GM04504 (cell line): ENCODE data around the gene IPO11.

Experiments
- DNase-seq: peaks from one replicate; pipeline ENCODE4 v3.0.0-alpha.2; 2012; ENCODE audit warnings: low read depth

IPO11 gene

DNA sequence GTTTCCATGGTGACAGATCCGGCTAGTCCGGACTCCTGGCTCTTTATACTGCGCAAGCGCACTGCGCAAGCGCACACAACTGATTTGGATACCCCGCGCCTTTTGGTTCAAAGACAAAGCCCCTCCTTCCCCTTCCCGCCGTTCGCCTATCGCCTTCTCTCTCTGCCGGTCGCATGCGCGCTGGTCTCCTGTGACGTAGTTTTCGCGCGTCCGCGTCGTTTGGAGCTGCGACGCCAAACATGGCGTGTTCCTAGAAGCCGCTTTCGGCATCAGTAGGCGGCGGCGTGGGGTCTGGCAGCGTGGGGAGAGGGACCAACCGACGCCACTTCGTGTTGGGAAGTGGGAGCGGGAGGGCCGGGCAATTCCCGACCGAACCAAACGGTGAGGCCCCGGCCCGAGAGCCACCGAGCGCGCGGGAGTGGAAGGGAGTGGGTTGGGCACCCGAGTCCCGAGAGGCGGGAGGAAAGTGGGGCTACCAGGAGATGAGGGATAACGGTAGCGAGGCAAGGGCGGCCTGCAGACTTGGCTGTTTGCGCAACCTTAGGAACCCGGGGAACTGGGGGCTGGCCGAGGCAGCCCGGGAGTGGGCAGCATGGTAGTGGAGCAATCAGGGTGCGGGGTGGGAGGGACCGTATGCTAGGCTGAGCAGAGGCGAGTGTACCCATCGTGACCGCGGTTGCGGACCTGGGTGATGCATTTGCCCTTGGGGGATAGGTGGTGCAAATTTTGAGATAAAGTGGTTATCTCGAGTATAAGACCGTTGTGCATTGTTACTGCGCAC lies at the start of gene IPO11:
TSS of gene IPO11 (plus strand) at position 215 of the 781 bp plus-strand sequence. CDS start 24,517 bp downstream, outside the sequence.
- DNase-seq, result peak; percentile 98

DNA sequence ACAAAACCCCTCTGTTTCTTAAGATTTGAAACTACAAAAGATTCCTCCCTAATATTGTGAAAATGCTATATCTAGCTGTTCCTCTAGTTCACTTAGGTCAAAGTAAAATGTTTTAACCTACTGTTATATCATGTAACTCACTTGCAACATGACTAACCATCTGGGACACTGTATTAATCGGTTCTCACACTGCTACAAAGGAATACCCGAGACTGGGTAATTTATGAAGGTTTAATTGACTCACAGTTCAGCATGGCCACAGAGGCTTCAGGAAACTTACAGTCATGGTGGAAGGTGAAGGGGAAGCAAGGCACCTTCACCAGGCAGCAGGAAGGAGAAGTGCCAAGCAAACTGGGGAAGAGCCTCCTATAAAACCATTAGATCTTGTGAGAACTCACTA lies 43.5 kb upstream of the IPO11 start:
- DNase-seq, result no peak

GRCh38 chr5:62371409-62371808 lies 41.2 kb upstream of the IPO11 start:
- DNase-seq, result no peak

GRCh38 chr5:62372600-62372999 lies 40.0 kb upstream of the IPO11 start:
- DNase-seq, result no peak

DNA sequence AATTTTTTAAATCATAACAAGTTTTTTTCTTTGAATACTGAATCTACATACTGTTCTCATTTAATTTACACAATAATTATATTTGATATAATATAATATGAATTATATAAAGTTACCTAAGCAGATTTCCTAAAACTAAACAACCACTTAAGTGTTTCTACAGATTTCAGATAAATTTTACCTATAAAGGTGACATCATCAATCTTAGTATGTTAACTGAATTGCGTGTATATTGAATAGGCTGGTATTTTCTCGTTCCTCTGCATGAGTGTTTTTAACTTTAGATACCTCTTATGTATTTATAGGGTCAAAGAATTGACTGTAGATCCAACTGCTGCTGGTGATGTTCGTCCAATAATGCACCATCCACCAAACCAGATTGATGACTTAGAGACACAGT lies 39.2 kb upstream of the IPO11 start:
- DNase-seq, result no peak

- no peak for DNase-seq
Measured at GRCh38 chr5:62374090-62374489, 38.5 kb upstream of the IPO11 start.

DNA sequence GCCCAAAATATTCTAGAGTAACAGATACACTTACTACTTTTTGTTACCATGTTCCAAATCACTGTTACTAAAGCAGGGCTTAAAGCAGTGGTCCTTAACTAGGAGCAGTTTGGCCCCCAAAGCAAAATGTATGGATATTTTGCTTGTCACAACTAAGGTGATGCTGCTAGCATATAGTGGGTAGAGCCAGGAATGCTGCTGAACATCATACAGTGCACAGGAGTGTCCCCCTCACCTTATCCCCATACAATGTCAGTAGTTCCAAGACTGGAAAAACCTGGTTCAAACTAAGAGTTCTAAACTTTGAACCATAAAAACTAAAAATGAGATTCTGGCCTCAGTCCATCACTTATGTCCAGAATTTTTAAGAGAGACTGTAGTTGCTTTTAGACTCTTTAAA lies 36.9 kb upstream of the IPO11 start:
- DNase-seq, result no peak

DNA sequence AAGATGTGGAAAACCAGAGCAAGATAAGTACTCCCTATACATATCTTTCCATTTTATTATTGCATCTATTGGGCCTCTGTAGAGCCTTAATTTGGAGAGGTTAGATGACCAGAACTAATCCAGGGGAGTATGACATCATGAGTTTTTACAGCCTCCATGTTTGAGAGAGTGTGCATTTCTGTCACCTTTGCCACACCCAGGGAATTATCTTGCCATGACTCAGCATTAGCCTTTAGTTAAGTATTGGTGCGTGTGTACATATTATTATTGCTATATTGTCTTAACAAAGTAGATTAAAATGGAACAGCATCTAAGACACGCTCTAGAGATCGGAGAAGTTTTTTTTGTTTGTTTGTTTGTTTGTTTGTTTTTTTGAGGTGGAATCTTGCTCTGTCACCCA lies 36.5 kb upstream of the IPO11 start:
- no peak for DNase-seq

GRCh38 chr5:62385131-62385530 lies 27.4 kb upstream of the IPO11 start:
- DNase-seq, result no peak

- DNase-seq, result no peak
Measured at GRCh38 chr5:62385816-62386400, 26.7 kb upstream of the IPO11 start.

DNA sequence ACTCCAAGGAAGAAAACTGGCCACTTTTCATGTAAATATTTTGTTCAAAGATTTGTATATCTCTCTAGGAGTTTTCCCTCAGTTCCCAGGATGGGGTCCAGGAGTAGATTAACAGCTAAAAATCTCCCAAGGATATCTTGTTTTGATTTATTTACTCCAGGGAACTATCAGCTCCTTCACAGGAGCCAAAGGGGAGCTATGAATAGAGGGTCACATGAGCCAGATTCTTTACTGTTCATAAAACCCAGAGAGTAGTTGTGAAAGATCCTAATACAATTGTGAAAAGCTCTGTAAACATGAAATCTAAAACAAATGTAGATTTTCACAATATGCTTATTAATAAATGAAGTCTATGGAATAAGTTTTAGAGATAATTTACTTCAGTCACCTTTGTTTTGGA lies 25.7 kb upstream of the IPO11 start:
- no peak for DNase-seq

DNA sequence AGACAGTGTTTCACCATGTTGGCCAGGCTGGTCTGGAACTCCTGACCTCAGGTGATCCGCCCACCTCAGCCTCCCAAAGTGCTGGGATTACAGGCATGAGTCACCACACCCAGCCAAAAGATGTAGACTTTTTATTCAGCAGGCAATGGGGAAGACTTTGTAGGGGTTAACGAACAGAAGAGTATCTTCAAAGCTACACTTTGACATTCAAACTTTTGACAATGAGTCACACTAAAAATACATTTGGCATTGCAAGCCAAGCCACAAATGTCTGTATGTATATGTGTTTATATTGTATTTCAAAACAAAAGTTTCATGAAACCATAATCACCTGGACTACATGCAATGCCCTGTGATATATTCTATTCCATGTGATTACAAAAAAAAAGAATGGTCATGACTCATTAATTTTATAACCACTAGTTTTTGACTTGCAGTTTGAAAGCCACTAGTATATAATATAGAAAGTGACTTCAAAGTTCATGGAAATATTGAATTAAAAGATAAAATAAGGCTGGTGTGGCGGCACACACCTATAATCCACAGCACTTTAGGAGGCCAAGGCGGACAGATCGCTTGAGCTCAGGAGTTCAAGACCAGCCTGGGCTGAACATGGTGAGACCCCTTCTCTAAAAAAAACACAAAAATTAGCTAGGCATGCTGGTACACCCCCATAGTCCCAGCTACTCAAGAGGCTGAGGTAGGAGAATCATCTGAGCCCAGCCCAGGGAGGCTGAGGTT lies 17.2 kb upstream of the IPO11 start:
- no peak for DNase-seq

DNA sequence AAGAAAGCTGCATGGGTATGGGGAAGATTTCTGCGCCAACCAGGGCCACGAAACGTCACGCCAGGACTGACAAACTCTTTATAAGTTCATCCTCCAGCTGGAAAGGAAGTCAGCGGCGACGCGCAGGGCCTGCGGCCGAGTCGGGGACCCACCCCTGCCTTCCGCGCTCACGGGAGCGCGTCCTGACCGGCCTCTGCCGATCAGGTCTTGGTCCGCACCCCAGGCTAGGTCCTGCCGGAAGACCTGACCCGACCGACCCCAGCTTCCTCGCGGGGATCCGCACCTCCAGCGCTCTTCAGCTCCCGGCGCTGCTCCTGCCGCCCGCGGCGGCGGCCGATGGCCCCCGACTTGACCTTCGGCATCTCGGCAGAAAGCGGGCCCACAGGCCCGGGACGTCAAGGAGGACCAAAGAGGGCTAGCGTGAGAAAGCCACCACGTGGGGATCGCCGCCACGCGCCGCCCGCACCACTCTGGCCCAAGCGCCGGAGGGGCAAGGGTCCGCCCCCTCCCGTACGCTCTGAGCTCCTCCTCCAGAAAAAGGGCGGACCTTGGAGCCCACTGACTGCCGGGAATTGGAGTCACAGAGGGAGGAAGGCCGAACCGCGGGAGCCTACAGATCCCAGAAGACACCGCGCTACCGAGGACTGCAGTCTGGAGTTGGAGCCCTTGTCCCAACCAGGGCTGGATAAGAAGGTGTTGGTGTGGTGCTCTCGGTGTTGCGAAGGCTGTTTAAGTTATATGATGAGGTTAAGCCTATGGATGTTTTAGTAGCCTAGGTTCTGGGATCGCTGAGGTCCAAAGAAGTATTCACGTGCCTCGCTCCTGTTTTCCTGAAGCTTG lies 8.9 kb upstream of the IPO11 start, which contains the start of gene DIMT1:
TSS of gene DIMT1 (minus strand) at position 495 of the 840 bp plus-strand sequence. CDS start at position 362, 133 bp downstream.
- peak; percentile 96 for DNase-seq

GRCh38 chr5:62413711-62414110 lies 1.1 kb downstream of the IPO11 start:
- no peak for DNase-seq

DNA sequence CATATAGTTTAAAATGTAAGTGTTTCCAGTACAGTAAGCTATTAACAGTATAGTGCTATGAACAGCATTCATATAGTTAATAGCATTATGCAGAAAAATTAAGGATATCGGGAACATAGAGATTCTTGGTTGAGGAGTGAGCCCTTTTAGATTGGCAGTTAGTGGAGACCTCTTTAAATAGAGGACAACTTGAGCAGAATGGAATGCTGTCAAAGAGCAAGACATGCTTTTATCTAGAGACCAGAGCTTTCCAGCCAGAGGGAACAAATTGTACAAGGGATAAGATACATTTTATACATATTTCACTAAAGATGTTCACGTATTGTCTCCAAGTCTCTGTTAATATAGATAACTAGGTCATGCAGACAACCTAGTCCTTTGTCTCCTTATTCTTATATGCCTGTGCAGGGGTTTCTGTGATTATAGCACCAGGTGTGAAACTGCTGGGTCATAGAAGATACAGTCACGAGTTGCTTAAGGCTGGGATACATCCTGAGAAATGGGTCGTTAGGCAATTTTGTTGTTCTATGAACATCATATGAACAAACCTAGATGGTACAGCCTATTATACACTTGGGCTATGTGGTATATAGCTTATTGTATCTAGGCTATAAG lies 6.0 kb downstream of the IPO11 start:
- DNase-seq, result no peak

- DNase-seq, result no peak
Measured at GRCh38 chr5:62419609-62420008, 7.0 kb downstream of the IPO11 start.

- DNase-seq, result no peak
Measured at GRCh38 chr5:62421414-62421813, 8.9 kb downstream of the IPO11 start.

DNA sequence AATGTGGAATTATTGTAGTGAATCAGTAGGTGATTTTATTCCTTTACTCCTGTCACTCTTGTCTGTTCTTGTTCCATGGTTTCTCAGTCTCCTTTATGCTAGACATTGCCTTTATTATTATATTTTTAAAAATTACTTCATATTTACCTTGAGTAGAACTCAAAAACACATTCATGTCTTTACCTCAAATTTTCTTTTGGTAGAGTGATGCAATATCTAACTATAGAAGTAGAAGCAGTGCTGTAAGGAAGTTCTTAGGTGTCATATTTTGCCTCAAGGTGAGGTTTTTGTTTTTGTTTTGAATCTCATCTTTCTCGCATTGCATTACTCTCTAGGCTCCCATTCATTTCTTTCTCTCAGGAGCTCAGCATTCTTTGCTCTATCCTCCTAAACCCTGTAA lies 12.2 kb downstream of the IPO11 start:
- no peak for DNase-seq

DNA sequence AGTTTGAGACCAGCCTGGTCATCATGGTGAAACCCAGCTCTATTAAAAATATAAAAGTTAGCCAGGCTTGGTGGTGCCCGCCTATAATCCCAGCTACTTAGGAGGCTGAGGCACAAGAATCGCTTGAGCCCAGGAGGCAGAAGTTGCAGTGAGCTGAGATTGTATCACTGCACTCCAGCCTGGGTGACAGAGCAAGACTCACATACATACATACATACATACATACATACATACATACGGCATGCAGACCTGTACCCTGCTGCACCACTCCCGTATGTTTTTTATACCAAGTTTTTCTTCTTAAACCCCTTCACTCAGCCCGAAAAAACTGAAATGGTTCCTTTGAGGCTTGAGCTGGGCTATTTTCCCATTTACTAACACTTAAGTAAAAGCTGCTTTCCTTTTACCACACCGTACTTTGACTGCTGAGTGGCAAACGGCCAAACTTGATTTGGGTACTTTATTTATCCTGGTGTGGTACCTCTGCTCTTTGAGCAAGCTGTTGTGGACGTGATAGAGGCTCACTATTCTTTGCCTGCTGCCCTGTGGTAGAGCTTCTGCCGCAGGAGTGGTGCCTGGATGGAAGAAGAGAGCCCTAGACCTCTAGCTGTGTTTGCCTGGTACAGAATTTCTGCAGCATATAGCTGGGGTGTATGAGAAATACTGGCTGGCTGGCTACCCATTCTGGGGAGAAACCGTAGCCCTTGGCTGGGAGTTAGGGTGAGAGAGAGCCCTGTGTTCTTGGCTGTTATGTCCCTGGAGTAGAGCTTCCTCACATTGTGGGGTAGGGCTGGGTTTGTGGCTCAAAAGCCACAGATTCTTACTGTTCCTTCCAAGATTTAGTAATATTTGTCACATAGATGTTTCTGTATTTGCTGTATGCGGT lies 19.4 kb downstream of the IPO11 start:
- DNase-seq, result peak; percentile 0

GRCh38 chr5:62432621-62433064 lies 20.1 kb downstream of the IPO11 start:
- DNase-seq, result peak; percentile 3

DNA sequence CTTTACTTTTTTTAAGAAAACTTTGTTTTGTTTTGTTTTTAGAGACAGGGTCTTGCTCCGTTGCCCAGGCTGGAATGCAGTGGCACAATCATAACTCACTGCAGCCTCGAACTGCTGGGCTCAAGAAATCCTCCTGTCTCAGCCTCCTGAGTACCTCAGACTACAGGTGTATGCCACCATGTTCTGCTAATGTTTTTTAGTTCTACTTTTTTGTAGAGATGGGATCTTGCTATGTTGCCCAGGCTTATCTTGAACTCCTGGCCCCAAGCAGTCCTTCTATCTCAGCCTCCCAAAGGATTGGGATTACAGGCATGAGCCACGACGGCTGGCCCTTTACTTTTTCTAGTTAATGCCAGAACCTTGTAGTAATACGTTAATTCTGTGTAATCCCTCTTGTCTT lies 36.0 kb downstream of the IPO11 start:
- DNase-seq, result no peak
